Ishikawa (cell line): Measurements from ENCODE around the gene STXBP5.

Source experiments
- CREB1 ChIP-seq: IDR thresholded peaks from 2 replicates; pipeline ENCODE4 v1.6.1; 2012; ENCODE audit warnings: low read depth
- EGR1 ChIP-seq: IDR thresholded peaks from 2 replicates; pipeline ENCODE4 v1.6.1; 2012
- EP300 ChIP-seq: IDR thresholded peaks from 2 replicates; pipeline ENCODE4 v1.6.1; 2012; ENCODE audit warnings: borderline replicate concordance
- NFIC ChIP-seq: IDR thresholded peaks from 2 replicates; pipeline ENCODE4 v1.6.1; 2012
- TAF1 ChIP-seq: IDR thresholded peaks from 2 replicates; pipeline ENCODE4 v1.6.1; 2012; ENCODE audit warnings: low read depth, mild to moderate bottlenecking
- TCF12 ChIP-seq: IDR thresholded peaks from 2 replicates; pipeline ENCODE4 v1.6.1; 2012; ENCODE audit warnings: low read depth
- TEAD4 ChIP-seq: IDR thresholded peaks from 2 replicates; pipeline ENCODE4 v1.6.1; 2012
- TF ChIP-seq, protein P1 (sequence below): IDR thresholded peaks from 2 replicates; pipeline ENCODE4 v1.6.1; 2012; ENCODE audit warnings: low read depth, mild to moderate bottlenecking
- TF ChIP-seq, protein P2 (sequence below): IDR thresholded peaks from 2 replicates; pipeline ENCODE4 v1.6.1; 2012

DNA sequence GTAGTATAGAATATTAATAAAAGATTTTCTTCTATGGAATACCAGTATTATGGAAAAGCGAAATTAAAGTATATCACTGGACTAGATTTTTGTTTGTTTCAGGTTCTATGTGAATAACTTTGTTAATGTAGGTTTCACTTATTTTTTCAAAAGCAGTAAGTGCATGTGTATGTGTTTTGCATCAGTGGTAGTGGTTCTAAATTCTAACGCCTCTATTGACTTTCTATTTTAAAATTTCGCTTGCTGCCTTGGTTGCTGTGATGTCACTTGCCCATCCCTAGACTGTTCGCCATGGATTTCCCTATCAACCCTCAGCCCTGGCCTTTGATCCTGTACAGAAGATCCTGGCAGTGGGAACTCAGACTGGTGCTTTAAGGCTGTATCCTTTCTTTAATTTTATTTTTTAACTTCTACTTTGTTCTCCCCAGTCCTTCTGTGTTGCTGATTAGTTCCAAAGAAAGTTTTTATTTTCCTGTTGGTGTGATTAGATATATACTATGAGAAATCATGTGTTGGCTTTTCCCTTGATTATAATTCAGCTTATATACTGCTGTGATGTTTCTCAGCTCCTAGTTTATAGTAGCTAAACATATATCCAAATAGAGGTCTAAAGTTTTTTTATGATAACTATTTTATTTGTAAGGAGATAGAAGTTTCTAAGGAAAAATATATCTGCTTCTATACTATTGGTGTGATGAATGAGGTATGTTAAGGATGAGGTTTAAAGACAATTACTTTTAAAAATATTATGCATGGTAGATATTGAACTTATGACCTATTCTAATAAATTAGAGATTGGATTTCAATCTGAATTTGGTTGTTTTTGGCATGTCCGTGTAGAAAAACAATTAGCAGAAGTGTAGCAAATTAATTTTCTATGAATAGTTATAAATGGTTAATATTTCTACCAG lies 1.7 kb downstream of the STXBP5 start:
- TF ChIP-seq, protein P1, sequence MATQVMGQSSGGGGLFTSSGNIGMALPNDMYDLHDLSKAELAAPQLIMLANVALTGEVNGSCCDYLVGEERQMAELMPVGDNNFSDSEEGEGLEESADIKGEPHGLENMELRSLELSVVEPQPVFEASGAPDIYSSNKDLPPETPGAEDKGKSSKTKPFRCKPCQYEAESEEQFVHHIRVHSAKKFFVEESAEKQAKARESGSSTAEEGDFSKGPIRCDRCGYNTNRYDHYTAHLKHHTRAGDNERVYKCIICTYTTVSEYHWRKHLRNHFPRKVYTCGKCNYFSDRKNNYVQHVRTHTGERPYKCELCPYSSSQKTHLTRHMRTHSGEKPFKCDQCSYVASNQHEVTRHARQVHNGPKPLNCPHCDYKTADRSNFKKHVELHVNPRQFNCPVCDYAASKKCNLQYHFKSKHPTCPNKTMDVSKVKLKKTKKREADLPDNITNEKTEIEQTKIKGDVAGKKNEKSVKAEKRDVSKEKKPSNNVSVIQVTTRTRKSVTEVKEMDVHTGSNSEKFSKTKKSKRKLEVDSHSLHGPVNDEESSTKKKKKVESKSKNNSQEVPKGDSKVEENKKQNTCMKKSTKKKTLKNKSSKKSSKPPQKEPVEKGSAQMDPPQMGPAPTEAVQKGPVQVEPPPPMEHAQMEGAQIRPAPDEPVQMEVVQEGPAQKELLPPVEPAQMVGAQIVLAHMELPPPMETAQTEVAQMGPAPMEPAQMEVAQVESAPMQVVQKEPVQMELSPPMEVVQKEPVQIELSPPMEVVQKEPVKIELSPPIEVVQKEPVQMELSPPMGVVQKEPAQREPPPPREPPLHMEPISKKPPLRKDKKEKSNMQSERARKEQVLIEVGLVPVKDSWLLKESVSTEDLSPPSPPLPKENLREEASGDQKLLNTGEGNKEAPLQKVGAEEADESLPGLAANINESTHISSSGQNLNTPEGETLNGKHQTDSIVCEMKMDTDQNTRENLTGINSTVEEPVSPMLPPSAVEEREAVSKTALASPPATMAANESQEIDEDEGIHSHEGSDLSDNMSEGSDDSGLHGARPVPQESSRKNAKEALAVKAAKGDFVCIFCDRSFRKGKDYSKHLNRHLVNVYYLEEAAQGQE: no peak
- TF ChIP-seq CREB1 (no peak), EGR1 (no peak), EP300 (no peak), NFIC (no peak), TAF1 (no peak), TCF12 (no peak), TEAD4 (no peak)
- TF ChIP-seq, protein P2, sequence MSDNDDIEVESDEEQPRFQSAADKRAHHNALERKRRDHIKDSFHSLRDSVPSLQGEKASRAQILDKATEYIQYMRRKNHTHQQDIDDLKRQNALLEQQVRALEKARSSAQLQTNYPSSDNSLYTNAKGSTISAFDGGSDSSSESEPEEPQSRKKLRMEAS: no peak
